HG03196 (cell line): Measurements from ENCODE around the gene CDHR1.

ENCODE experiments used
- ATAC-seq: cut with Tn5 transposase; IDR thresholded peaks from one replicate; pipeline ENCODE4 v1.9.1; 2021; ENCODE audit not compliant: unreplicated experiment

The CDHR1 gene

DNA sequence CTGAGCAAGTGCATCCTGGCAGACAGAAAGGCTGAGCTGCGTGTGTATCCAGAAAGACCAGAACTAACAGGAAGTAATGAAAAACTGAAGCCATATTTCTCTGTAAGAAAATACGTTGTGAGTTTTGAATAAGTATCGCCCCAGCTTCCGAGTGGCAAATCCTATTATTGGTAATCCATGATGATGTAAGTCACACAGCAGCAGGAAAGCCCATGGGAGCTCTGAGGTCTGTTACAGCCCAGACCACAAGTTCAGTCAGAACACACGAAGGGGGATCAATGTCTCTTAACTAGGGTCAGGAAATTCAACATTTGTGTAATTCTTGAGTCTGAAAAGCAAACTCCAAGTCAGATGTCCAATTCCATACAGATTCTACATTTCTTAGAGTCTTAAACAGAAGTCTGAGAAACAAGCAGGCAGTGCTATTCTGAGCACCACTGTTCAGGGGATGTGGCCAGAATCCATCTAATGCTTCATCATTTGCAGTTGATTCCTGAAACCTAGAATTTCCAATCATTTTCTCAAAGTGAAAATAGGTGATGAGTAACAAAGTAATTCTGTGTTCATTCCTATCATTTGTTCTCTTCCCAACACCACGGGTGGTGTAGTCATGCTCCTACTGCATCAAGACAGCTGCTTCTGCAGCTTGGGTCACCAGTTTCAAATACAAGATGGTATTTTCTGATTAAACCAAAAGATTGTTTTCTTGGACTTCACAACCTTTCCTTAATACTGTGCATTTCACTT, 31.3 kb downstream of the CDHR1 start, which contains the start of gene LRIT2:
Gene LRIT2 (minus strand): TSS at position 118 of the 747 bp plus-strand sequence. CDS start 24 bp downstream, at position 94.
- ATAC-seq, result no peak

DNA sequence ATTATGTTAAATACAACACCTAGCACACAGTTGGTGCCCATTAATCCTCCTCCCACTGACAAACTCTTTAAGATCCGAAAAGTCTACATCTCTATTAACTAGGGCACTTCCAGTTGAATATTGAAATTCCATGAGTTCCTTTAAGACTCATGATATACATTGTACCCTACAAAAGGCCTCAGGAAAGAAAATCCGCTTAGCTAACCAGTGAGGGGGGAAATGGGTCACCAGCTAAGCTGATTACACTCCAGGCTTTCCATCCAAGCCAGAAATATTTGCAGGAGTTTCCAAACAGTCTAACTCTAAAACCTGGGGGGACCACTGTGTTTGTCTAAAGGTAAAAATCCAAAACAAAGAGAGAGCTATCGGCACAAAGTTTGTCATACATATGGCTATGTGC, 32.3 kb downstream of the CDHR1 start:
- no peak for ATAC-seq

GRCh38 chr10:84227810-84228209, 33.5 kb downstream of the CDHR1 start:
- ATAC-seq, result no peak

DNA sequence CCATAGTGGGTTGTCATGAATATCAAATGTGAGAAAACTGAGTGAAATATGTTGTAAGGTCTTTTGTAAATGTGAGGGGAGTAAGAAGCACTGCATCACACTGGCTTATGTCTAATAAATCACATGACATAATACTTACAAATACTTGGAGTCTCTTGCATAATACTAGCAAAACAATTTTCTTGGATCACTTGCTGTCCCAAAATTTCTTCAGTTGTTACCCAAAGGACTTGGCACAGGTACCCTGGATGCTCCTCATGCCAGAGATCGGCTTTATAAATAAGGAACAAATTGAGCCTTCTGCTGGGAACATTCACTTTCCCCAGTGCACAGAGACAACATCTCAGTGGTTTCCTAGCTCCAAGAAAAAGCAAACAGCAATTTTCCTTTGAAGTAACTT, 36.0 kb downstream of the CDHR1 start:
- ATAC-seq, result no peak

DNA sequence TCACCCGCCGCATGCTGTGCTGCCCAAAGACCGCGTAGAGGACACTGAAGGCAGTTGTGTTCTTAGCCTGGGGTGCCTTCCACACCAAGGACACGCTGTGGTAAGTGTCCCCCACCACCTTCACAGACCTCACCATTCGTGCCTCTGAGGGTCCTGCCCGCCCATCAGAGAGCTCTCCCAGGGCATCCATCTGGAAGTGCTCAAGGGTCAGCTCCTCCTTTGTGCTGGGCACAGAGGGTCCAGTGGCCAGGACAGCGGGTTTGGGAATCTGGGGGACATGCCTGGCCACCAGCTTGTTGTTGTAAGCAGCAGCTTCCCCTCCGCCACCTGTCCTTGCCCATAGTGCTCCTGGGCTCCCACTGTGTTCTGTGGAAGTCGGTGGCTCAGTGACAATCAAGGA, 38.0 kb downstream of the CDHR1 start:
- ATAC-seq, result no peak

DNA sequence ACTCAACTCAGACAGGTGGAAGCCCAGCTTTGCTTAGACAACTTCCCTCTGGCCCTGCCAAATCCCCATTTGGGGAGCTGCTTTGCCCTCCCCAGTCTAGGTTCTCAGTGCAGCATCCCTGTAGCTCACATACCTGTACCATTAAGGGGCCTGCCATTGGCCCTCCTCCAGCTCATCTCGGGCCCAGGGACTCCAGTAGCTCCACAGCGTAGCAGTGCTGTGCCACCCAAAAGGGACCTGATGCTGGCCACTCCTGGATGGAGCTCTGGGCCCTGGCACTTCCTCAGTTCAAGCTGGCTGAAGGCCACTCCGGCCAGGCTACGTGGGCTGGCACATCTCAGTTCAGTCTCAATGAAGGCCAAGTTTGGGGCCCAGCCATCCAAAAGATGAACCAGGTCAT, 39.6 kb downstream of the CDHR1 start:
- no peak for ATAC-seq

DNA sequence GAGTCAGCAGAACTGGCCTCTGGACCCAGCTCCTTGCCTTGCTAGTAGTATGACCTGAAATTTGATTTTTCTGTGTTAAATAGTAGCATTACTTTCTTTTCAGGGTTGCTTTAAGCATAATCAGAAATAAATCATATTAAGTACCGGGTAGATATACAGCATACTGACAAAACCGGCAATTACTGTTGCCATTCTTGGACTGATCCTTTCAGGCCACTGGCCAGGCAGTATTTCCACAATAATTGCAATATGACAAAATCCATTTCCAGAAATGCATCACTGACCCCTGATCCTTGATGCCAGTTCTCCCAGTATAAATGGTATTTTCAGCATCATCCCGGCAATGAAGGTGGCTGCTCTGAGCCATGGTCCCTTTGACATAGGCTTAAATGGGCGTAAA, 40.1 kb downstream of the CDHR1 start:
- ATAC-seq, result no peak

DNA sequence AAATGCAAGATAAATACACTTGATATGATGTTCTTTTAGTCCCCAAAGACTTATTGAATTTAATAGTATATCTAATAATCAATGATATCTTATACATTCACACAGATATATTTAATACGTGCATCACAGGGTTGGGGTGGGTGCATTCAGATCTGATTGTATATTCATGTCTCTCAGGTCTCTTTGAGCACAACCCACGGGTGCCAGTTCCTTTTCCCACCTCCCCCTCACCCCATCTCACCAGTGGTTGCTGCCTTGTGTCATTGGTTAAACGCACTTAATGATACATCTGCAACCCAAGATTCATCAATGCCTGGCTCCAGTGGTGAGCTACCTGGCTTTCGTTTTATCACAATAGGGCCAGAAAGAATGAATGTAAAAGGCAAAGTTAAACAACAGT, 40.8 kb downstream of the CDHR1 start:
- no peak for ATAC-seq

DNA sequence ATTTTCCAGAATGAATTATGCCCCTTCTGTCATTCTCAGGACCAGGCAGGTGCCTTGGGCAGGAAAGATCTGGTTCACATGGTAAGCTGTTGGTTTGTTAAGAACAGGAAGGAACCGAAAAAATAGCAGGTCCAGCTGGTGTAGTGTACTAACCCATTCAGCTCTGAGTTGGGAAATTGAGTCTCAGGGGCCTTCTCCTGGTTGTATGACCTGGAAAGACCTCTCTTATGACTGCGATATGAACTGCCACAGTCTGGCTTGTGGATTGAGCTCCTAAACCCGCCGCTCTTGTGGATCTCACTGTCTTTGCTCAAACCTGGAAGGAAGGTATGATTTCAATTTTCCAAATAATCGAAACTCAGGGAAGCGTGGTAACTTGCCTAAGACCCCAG, 42.5 kb downstream of the CDHR1 start:
- no peak for ATAC-seq

GRCh38 chr10:84237199-84238051, 43.1 kb downstream of the CDHR1 start:
- no peak for ATAC-seq

DNA sequence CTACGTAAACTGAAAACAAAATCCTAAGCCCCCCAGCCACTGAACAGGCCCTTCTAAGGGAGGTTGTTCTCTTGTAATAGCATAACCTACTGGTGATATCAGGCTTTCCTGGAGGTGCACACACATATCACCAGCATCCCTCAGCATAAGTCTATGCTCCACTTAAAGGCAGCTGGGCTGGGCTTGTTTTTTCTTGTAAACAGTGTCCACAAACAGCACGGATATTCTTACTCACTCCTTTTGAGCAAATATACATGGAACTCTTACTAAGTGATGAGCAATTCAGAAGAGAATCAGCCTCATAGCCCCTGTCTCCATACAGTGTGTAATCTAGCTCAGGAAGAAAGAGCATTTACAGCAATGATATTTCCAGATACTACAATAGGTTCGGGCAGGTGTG, 44.6 kb downstream of the CDHR1 start:
- no peak for ATAC-seq

DNA sequence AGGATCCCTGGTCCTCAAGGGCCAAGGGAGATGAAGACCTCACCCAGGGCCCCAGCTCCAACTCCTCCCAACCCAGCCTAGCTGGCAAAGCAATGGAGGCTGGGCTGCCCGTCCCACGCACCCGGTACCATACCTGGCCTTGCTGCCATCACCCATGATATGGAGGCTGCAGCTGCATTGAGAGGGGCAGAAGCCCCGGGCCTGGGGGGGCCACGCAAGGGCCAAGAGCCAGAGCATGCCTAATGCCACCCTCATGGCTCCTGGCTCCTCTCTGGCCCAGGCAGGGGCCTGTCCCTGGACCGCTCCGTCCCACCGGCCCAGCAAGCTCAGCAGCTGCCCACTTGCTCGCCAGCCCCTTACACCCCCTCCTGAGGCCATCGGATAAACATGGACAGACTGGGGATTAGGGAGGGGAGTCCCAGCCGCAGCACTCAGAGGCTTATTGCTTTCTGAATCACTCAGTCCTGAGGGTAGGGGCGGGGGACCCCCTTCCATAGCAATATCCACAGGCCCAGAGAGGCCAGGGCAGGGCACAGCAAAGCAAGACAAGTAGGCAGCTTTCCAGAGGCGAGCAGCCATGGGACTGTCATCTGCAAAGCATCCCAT, 47.0 kb downstream of the CDHR1 start, which contains the start of gene LRIT1:
Gene LRIT1 (minus strand): TSS at position 362 of the 606 bp plus-strand sequence. CDS start 107 bp downstream, at position 255.
- ATAC-seq, result no peak

DNA sequence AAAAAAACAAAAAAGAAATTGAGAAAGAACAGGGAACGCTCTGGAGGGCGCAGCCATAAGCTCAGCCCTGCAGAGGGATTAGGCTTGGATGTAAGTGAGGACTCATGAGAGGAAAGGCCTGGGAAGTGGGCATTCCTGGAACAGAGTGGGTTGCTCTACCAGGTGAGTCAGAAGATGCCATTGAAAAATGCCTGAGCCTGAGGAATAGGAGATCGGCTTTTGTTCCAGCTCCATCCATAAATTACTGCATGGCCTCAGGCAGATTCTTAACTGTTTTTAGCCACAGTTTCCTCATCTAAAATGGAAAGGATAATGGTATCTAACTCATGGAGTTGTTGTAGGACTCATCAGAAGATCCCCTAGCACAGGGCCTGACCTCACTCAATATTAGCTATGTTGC, 49.4 kb downstream of the CDHR1 start:
- ATAC-seq, result no peak

GRCh38 chr10:84244651-84245270, 50.4 kb downstream of the CDHR1 start, which contains the start of gene RGR:
RGR (plus strand) TSS chr10:84245053; CDS start chr10:84245091, 38 bp downstream.
- ATAC-seq, result no peak

DNA sequence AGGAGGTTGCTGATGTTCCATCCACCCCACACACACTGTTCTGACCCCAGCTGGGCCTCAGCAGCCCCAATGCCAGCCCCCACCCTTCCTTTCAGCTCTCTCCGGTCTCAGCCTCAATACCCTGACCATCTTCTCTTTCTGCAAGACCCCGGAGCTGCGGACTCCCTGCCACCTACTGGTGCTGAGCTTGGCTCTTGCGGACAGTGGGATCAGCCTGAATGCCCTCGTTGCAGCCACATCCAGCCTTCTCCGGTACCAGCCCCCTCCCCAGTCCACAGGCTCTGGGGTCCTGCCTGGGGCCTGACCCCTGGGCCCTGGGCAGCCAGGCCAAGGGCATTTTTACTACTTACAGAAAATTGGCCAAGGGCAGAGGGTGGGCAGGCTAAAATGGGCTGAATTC, 53.2 kb downstream of the CDHR1 start:
- no peak for ATAC-seq

DNA sequence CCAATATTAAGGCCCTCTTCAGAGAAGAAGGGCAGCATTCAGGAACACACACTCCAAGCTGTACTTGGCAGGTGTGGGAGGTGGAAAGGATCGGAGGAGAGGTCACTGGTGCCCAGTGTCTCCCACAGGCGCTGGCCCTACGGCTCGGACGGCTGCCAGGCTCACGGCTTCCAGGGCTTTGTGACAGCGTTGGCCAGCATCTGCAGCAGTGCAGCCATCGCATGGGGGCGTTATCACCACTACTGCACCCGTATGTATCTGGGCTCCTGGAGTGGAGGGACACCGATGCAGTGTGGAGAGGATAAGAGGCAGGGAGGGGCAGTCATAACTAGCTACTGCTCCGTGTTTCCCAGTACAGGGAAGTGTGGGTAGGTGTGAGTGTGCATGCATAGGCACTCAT, 54.5 kb downstream of the CDHR1 start:
- ATAC-seq, result no peak

DNA sequence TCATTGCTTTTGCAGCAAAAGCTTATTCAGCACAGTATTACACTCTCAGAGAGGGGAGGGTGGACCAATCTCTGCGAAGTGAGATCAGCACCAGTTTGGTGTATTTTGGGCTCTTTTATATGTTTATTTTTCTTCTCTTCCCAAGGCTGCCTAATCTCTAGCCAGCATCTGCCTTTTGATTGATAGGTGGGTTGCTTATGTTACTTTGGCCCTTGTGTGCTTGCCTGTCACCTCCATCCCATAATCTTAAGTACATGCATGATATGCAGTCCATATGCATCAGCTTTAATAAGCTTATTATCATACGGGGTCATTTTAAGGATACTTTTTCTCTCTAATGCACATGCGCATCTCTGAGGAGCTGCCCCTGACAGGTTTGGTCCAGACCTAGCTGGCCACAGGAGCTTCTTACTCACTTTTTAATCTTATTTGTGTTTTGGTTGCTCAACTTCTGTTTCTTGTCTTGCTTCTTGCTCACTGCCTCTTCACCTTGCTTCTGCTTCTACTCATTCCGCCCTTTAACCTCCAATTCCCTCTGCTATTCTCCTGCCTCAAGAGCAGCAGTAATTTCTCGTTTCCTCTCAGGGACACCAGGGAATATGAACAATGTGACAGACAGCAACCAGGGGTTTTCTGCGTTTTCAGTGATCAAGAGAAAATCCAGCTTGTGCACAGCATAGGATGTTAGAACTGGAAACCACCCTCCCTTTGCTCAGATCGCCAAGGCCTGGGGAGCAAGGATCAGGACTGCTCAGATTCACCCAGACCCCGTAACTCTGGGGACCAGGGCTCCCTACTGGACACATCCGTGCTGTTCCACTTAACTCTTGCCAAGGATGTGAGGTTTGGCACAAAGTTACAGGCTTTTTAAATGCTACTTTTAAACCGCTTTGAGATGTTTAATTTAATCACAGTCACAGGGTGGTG, 60.5 kb downstream of the CDHR1 start:
- ATAC-seq, result no peak

DNA sequence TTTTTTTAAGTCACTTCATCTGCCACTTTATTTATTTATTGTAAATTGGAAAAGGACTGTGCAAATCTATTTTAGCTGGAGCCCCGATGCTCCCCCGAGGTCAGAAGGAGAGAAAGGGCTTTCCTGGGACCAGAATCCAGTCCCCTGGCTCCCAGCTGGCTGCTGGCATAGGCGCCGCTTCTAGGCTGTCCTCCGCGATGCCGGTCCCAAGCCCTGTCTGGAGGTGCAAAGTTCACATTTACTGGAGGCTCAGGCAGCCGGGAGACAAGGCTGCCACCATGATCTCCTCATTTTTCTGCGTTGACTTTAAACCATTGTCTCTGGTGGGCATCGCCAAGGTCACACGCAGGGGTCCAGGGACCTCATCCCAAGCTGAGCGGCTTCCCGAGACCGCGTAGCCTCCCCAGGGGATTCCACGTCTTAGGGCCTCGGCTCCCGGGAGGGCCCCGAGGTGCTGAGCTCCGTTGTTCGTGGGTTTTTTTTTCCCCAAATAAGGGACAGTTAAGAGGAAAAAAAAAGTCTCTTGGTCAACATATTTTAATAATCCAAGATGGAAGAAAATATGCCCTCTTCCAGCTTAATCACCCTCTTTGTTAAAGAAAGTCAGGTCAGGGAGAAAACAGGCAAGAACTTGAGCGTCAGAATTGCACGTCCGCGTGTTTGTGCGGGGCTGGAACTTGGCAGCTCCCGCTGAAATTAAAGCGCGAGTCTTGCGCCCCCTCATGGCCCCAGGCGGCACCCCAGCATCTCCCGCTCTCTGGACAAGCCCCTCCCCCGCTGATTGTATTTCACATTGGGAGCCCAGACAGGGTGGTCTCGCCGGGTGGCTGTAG, 62.4 kb downstream of the CDHR1 start:
- ATAC-seq, result peak; percentile 48

DNA sequence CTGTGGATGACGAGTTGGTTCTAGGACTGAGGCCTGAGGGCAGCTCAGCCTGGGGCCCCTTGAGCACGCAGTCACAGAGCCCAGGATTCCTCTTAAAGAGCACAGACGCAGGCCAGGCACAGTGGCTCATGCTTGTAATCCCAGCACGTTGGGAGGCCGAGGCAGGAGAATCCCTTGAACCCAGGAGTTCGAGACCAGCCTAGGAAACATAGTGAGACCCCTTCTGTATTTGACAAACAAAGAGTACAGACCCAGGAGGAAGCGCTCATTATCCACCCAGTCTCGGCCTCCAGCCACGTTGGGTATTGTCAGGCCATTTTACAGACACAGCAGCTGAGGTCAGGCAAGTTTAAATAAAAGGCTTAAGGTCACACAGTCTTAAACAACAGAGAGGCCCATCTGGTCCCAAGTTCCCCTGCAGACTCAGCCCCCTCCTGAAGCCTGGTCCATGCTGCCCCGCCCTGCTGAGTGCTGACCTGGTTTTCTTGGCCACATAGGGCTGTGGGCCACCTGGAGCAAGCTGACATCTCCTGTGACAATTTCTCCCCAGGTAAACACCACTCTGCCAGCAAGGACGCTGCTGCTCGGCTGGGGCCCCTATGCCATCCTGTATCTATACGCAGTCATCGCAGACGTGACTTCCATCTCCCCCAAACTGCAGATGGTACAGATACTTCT, 63.1 kb downstream of the CDHR1 start:
- no peak for ATAC-seq
